Activated T-cell treated with anti-CD3 and anti-CD28 coated beads for 24 hours (primary cell): ENCODE data around the gene ASTN1.

Experiments
- DNase-seq: peaks from one replicate; pipeline ENCODE4 v3.0.0-alpha.2; 2020; ENCODE audit warnings: low read depth

The ASTN1 gene

GRCh38 chr1:176877557-176877956 is 287.0 kb downstream of the ASTN1 start:
- no peak for DNase-seq

- no peak for DNase-seq
Measured at GRCh38 chr1:176876966-176877515, 287.5 kb downstream of the ASTN1 start.

GRCh38 chr1:176869577-176869976 is 294.9 kb downstream of the ASTN1 start:
- no peak for DNase-seq

GRCh38 chr1:176866011-176866714 is 298.3 kb downstream of the ASTN1 start:
- DNase-seq = no peak

- DNase-seq = no peak
Measured at GRCh38 chr1:176864211-176864610, 300.3 kb downstream of the ASTN1 start.

- no peak for DNase-seq
Measured at GRCh38 chr1:176863613-176864012, 300.9 kb downstream of the ASTN1 start.

- no peak for DNase-seq
Measured at GRCh38 chr1:176858433-176858916, 306.0 kb downstream of the ASTN1 start.

- no peak for DNase-seq
Measured at GRCh38 chr1:176857632-176858031, 306.9 kb downstream of the ASTN1 start.

- DNase-seq = no peak
Measured at GRCh38 chr1:176854758-176855745, 309.5 kb downstream of the ASTN1 start.

- no peak for DNase-seq
Measured at GRCh38 chr1:176854121-176854520, 310.4 kb downstream of the ASTN1 start.

GRCh38 chr1:176853503-176853902 is 311.0 kb downstream of the ASTN1 start:
- no peak for DNase-seq

GRCh38 chr1:176852124-176852523 is 312.4 kb downstream of the ASTN1 start:
- no peak for DNase-seq

GRCh38 chr1:176850871-176851270 is 313.6 kb downstream of the ASTN1 start:
- DNase-seq = no peak

- DNase-seq = no peak
Measured at GRCh38 chr1:176849281-176849680, 315.2 kb downstream of the ASTN1 start.

- DNase-seq = no peak
Measured at GRCh38 chr1:176847052-176847451, 317.5 kb downstream of the ASTN1 start.

GRCh38 chr1:176843352-176844297 is 320.9 kb downstream of the ASTN1 start:
- no peak for DNase-seq

- DNase-seq = no peak
Measured at GRCh38 chr1:176841238-176841637, 323.3 kb downstream of the ASTN1 start.

- DNase-seq = no peak
Measured at GRCh38 chr1:176839216-176839615, 325.3 kb downstream of the ASTN1 start.

GRCh38 chr1:176838276-176838995 is 326.1 kb downstream of the ASTN1 start:
- DNase-seq = no peak

GRCh38 chr1:176837708-176838107 is 326.8 kb downstream of the ASTN1 start:
- no peak for DNase-seq

- no peak for DNase-seq
Measured at GRCh38 chr1:176831150-176831549, 333.4 kb downstream of the ASTN1 start.
